ENCODE results near the gene ROBO1.

DNA sequence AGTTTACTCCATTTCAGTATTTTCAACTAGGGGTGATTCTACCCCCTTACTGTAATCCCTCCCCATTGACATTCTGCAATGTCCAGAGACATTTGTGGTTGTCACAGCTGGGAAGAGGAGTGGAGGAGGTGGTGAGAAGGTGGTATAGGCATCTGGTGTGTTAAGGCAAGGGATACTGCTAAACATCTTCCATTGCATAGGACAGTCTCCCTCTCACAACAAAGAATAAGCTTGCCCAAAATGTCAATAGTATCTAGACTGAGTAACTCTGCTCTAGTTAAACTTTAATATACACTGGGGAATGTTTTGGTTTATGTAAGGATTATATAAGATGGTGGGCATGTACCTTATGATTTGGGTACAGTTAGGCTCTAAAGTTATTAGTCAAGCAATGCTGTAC is 737.6 kb downstream of the ROBO1 start:
- no peak for TF ChIP-seq POLR2A (IDR thresholded peaks at IDR 0.05; ENCODE audit: low read depth, low read length)
- TF ChIP-seq TAF1 (IDR thresholded peaks at IDR 0.05; ENCODE audit: borderline replicate concordance, low read depth, low read length), result no peak
- TF ChIP-seq POLR2AphosphoS5 (IDR thresholded peaks at IDR 0.05; ENCODE audit: low read depth, low read length), result no peak

Data from GM12892 (cell line).